IMR-90 (cell line): ENCODE measurements around the gene EEF1AKMT1. TPM values are rescaled to one million over a fixed set of nuclear protein-coding genes. Genes with fewer than 3 reads are reported as not detected.

Source experiments
- ATAC-seq: fragments of 200-7000 bp; cut with Tn5 transposase; 2 replicates; pipeline ENCODE4 v1.9.1; 2020; ENCODE audit warnings: low read depth, mild to moderate bottlenecking, moderate library complexity
- BruUV-seq: library from RNA; stranded (reverse); fragments of 400-500 nt; replicated peaks from 2 replicates; lab custom pipeline; 2021; lab: Mats Ljungman, UMichigan
- CTCF ChIA-PET: fragments of 300-600 bp; formaldehyde crosslinking; extraction: SDS; loops from one replicate; lab custom pipeline; 2021; ENCODE audit warnings: antibody characterized with exemption; lab: Yijun Ruan, JAX
- POLR2A ChIA-PET: fragments of 300-600 bp; sonication (Branson Sonifier 250); formaldehyde crosslinking; loops from one replicate; lab custom pipeline; 2022; ENCODE audit warnings: antibody characterized with exemption; ENCODE audit not compliant: unreplicated experiment; lab: Charles Lee
- DNase-seq: peaks from one replicate; pipeline ENCODE4 v3.0.0; 2013
- H2AFZ ChIP-seq: replicated peaks from 2 replicates; pipeline ENCODE3; 2013; ENCODE audit warnings: low read length, mild to moderate bottlenecking; ENCODE audit not compliant: poor library complexity
- H2AK5ac ChIP-seq: 2 replicates; pipeline ENCODE4 v1.6.1; 2013; ENCODE audit warnings: low read depth, low read length, inconsistent platforms
- H2AK9ac ChIP-seq: replicated peaks from 2 replicates; pipeline ENCODE3; 2013; ENCODE audit warnings: mild to moderate bottlenecking, low read depth, low read length, moderate library complexity; ENCODE audit not compliant: poor library complexity
- H2BK120ac ChIP-seq: 2 replicates; pipeline ENCODE4 v1.6.1; 2013; ENCODE audit warnings: low read depth, low read length, inconsistent platforms
- H2BK15ac ChIP-seq: 3 replicates; pipeline ENCODE4 v1.6.1; 2013; ENCODE audit warnings: low read depth, low read length, inconsistent platforms
- H2BK20ac ChIP-seq: 2 replicates; pipeline ENCODE4 v1.6.1; 2013; ENCODE audit warnings: low read depth, mild to moderate bottlenecking, inconsistent platforms, low read length, moderate library complexity
- H2BK5ac ChIP-seq: 2 replicates; pipeline ENCODE4 v1.6.1; 2013; ENCODE audit warnings: mild to moderate bottlenecking, low read depth, low read length, inconsistent platforms; ENCODE audit not compliant: poor library complexity, severe bottlenecking
- H3K14ac ChIP-seq: replicated peaks from 2 replicates; pipeline ENCODE4 v1.6.1; 2013; ENCODE audit warnings: low read depth, low read length, inconsistent platforms
- H3K18ac ChIP-seq: 2 replicates; pipeline ENCODE4 v1.6.1; 2013; ENCODE audit warnings: low read depth, low read length, control low read depth
- H3K23ac ChIP-seq: 2 replicates; pipeline ENCODE4 v1.6.1; 2013; ENCODE audit warnings: low read depth, low read length, inconsistent platforms
- H3K27ac ChIP-seq: 2 replicates; pipeline ENCODE4 v1.5.1; 2013; ENCODE audit warnings: mild to moderate bottlenecking, control low read depth, low read length; ENCODE audit not compliant: insufficient read depth
- H3K27me3 ChIP-seq: 2 replicates; pipeline ENCODE4 v1.6.1; 2013; ENCODE audit warnings: low read length; ENCODE audit not compliant: control insufficient read depth, insufficient read depth
- H3K36me3 ChIP-seq: 2 replicates; pipeline ENCODE4 v1.6.1; 2013; ENCODE audit warnings: low read length, mixed read lengths; ENCODE audit not compliant: control insufficient read depth, insufficient read depth
- H3K4ac ChIP-seq: 2 replicates; pipeline ENCODE4 v1.6.1; 2013; ENCODE audit warnings: low read depth, low read length, inconsistent platforms
- H3K4me1 ChIP-seq: 2 replicates; pipeline ENCODE4 v1.6.1; 2013; ENCODE audit warnings: low read length, mixed read lengths; ENCODE audit not compliant: control insufficient read depth, insufficient read depth
- H3K4me2 ChIP-seq: 2 replicates; pipeline ENCODE4 v1.6.1; 2013; ENCODE audit warnings: low read depth, mild to moderate bottlenecking, control low read depth, low read length, moderate library complexity
- H3K4me3 ChIP-seq: 2 replicates; pipeline ENCODE4 v1.5.1; 2013; ENCODE audit warnings: low read depth, mild to moderate bottlenecking, control low read depth, low read length, moderate library complexity; ENCODE audit not compliant: insufficient read depth
- H3K56ac ChIP-seq: 2 replicates; pipeline ENCODE4 v1.6.1; 2013; ENCODE audit warnings: low read length, inconsistent platforms; ENCODE audit not compliant: insufficient read depth; ENCODE audit errors: extremely low read depth
- H3K79me1 ChIP-seq, 2 experiments: 2 replicates each; pipeline ENCODE4 v1.6.1; 2013; ENCODE audit warnings: low read length in 2 of 2, inconsistent platforms in 1 of 2, low read depth in 1 of 2
- H3K9ac ChIP-seq: 2 replicates; pipeline ENCODE4 v1.6.1; 2013; ENCODE audit warnings: low read depth, low read length, control low read depth
- H3K9me1 ChIP-seq: 2 replicates; pipeline ENCODE4 v1.6.1; 2013; ENCODE audit warnings: low read length, inconsistent platforms; ENCODE audit not compliant: insufficient read depth
- H3K9me3 ChIP-seq: 2 replicates; pipeline ENCODE4 v1.6.1; 2013; ENCODE audit warnings: low read length; ENCODE audit not compliant: control insufficient read depth, insufficient read depth
- H4K20me1 ChIP-seq: 2 replicates; pipeline ENCODE4 v1.6.1; 2013; ENCODE audit warnings: low read length, inconsistent platforms; ENCODE audit not compliant: insufficient read depth
- H4K5ac ChIP-seq: 2 replicates; pipeline ENCODE4 v1.6.1; 2013; ENCODE audit warnings: mild to moderate bottlenecking, low read depth, low read length, control low read depth
- H4K8ac ChIP-seq, 2 experiments: 2 replicates each; pipeline ENCODE4 v1.6.1; 2013; ENCODE audit warnings: low read depth in 2 of 2, low read length in 2 of 2, control low read depth in 1 of 2, inconsistent platforms in 1 of 2
- H4K91ac ChIP-seq: 2 replicates; pipeline ENCODE4 v1.6.1; 2013; ENCODE audit warnings: low read depth, low read length, inconsistent platforms; ENCODE audit not compliant: insufficient read depth
- CHD1 ChIP-seq: IDR thresholded peaks from 2 replicates; pipeline ENCODE4 v1.6.1; 2012; ENCODE audit warnings: low read depth, low read length, improper control_type of control experiment
- FOS ChIP-seq: fragments of 150-350 bp; IDR thresholded peaks from 2 replicates; pipeline ENCODE4 v1.6.1; 2016; ENCODE audit warnings: low read depth, low read length
- MAZ ChIP-seq: IDR thresholded peaks from 2 replicates; pipeline ENCODE4 v1.6.1; 2012; ENCODE audit warnings: low read depth, mild to moderate bottlenecking, low read length, improper control_type of control experiment, moderate library complexity, borderline replicate concordance
- MXI1 ChIP-seq: IDR thresholded peaks from 2 replicates; pipeline ENCODE4 v1.6.1; 2012; ENCODE audit warnings: low read depth, mild to moderate bottlenecking, low read length, moderate library complexity, borderline replicate concordance
- NFE2L2 ChIP-seq: fragments of 150-350 bp; IDR thresholded peaks from 2 replicates; pipeline ENCODE4 v1.6.1; 2016; ENCODE audit warnings: low read depth, mild to moderate bottlenecking, low read length
- POLR2A ChIP-seq: IDR thresholded peaks from 2 replicates; pipeline ENCODE4 v1.6.1; 2012; ENCODE audit warnings: mild to moderate bottlenecking, low read depth, low read length
- RFX5 ChIP-seq: IDR thresholded peaks from 2 replicates; pipeline ENCODE4 v1.8.0; 2012; ENCODE audit warnings: low read depth, mild to moderate bottlenecking, low read length, moderate library complexity
- SMC3 ChIP-seq: fragments of 150-350 bp; IDR thresholded peaks from 2 replicates; pipeline ENCODE4 v1.6.1; 2016; ENCODE audit warnings: low read depth, mild to moderate bottlenecking, antibody characterized with exemption, low read length, moderate library complexity
- USF2 ChIP-seq: fragments of 150-350 bp; IDR thresholded peaks from 2 replicates; pipeline ENCODE4 v1.6.1; 2017; ENCODE audit warnings: mild to moderate bottlenecking, antibody characterized with exemption, low read length, low read depth
- WGBS, 2 experiments: methylation state at CpG; one replicate each; pipeline versions ENCODE4 v1.1.5 to v1.1.7; 2013; ENCODE audit warnings: missing lambda C conversion rate in 2 of 2; ENCODE audit not compliant: insufficient read length in 1 of 2; ENCODE audit errors: extremely low coverage in 2 of 2; 5-methylcytosine and 5-hydroxymethylcytosine counted together
- dilution Hi-C: fragments of 300-500 bp; cut with HindIII; formaldehyde crosslinking; loops from one replicate; pipeline ENCODE4 v1.14.3; 2018; ENCODE audit warnings: low sequenced_read_pairs; ENCODE audit not compliant: unreplicated experiment
- in situ Hi-C: fragments of 300-500 bp; cut with MboI; formaldehyde crosslinking; loops from 3 replicates; pipeline ENCODE4 v1.14.3; 2019; ENCODE audit warnings: low sequenced_read_pairs, inconsistent platforms, mixed read lengths
- intact Hi-C: fragments of 100-400 bp; cut with micrococcal nuclease; formaldehyde crosslinking; loops from 2 replicates; pipeline ENCODE4 v1.10.0; 2022
- polyA plus RNA-seq, 3 experiments: library from polyadenylated mRNA; depleted of rRNA; stranded (reverse); fragments of >200 nt; gene quantifications; 2 replicates each; pipeline ENCODE4 v1.2.3, GENCODE V29; 2012; ENCODE audit warnings: low replicate concordance in 1 of 3
- total RNA-seq: library from RNA; depleted of rRNA; stranded (reverse); fragments of >200 nt; gene quantifications from 2 replicates; pipeline ENCODE4 v1.2.3, GENCODE V29; 2012
- TF ChIP-seq, protein P1 (sequence below): conservative IDR thresholded peaks from 2 replicates; pipeline ENCODE4 v1.5.1; 2012; ENCODE audit warnings: mild to moderate bottlenecking, low read depth, low read length, improper control_type of control experiment
- TF ChIP-seq, protein P2 (sequence below): fragments of 150-350 bp; IDR thresholded peaks from 2 replicates; pipeline ENCODE4 v1.6.1; 2016; ENCODE audit warnings: low read depth, mild to moderate bottlenecking, low read length, moderate library complexity, borderline replicate concordance

The EEF1AKMT1 gene
- total and polyA plus RNA-seq, 2 of the 4 experiments (the other 2 are of a cell fraction): 10.0 to 10.6 TPM

DNA sequence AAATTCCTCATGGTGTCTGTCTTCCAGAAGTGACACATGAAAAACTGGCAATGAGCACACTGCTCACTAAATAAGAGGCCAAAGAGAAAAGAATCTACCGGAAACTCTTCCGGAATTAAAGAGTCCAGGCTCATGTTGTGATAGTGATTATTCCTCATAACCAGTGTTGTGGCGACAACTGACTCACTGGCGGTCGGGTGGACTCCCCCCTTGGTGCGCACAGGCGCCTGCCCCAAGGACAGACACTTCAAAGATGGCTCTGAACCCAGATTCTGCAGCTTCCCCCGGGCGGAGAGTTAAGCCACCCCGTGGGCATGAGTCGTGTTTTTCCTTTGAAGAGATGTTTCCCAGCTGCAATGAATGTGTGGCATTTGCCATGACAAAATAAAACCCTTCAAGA, 60.0 kb downstream of the EEF1AKMT1 start:
- dilution Hi-C loops: no loop called here
- no peaks in the 10 kb centered on the region for H3K36me3 ChIP-seq
- no peak overlapping the region for H4K5ac ChIP-seq
- CTCF ChIA-PET: interaction anchor here (0.9 to 2.1 kb wide), 5 partner anchors 10 to 212 kb away, joined by 3 to 8 read pairs (median 4); partner anchors contain the start of gene IL17D
- no peaks in the 10 kb centered on the region for H3K79me1 ChIP-seq
- H2BK15ac ChIP-seq: no peak overlapping the region
- no peak overlapping the region for H4K8ac ChIP-seq
- H3K27me3 ChIP-seq: peaks cover 1% of the 10 kb centered on the region; the same call in 1 of the 2 replicates
- no peak overlapping the region for H2AK9ac ChIP-seq
- no peak overlapping the region; the same call in 1 of the 2 replicates for H3K4me2 ChIP-seq
- H2AFZ ChIP-seq: peak overlapping the region; percentile 6
- in situ Hi-C loops: loop anchor here (25.0 kb wide), 1 partner anchor 526 kb away; the partner anchor contains the start of gene GJB2
- peak; percentile 39 for DNase-seq
- no peak overlapping the region for H2BK5ac ChIP-seq
- BruUV-seq: no TSS peak
- no peak overlapping the region for H3K56ac ChIP-seq
- H4K20me1 ChIP-seq: no peaks in the 10 kb centered on the region
- H3K9me1 ChIP-seq: no peaks in the 10 kb centered on the region
- H3K9me3 ChIP-seq: no peaks in the 10 kb centered on the region
- no peak overlapping the region for H3K14ac ChIP-seq
- no peak overlapping the region for H3K18ac ChIP-seq
- H3K4ac ChIP-seq: no peak overlapping the region
- no peak for ATAC-seq
- no peak overlapping the region for H2AK5ac ChIP-seq
- no peak overlapping the region for H3K4me3 ChIP-seq
- no peak for TF ChIP-seq FOS
- TF ChIP-seq SMC3: no peak
- TF ChIP-seq MAZ: no peak
- no peak for TF ChIP-seq RFX5
- no peak for TF ChIP-seq MXI1
- no peak for TF ChIP-seq USF2
- no peak for TF ChIP-seq POLR2A
- TF ChIP-seq, protein P1, sequence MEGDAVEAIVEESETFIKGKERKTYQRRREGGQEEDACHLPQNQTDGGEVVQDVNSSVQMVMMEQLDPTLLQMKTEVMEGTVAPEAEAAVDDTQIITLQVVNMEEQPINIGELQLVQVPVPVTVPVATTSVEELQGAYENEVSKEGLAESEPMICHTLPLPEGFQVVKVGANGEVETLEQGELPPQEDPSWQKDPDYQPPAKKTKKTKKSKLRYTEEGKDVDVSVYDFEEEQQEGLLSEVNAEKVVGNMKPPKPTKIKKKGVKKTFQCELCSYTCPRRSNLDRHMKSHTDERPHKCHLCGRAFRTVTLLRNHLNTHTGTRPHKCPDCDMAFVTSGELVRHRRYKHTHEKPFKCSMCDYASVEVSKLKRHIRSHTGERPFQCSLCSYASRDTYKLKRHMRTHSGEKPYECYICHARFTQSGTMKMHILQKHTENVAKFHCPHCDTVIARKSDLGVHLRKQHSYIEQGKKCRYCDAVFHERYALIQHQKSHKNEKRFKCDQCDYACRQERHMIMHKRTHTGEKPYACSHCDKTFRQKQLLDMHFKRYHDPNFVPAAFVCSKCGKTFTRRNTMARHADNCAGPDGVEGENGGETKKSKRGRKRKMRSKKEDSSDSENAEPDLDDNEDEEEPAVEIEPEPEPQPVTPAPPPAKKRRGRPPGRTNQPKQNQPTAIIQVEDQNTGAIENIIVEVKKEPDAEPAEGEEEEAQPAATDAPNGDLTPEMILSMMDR: no peak
- TF ChIP-seq CHD1: no peak
- TF ChIP-seq, protein P2, sequence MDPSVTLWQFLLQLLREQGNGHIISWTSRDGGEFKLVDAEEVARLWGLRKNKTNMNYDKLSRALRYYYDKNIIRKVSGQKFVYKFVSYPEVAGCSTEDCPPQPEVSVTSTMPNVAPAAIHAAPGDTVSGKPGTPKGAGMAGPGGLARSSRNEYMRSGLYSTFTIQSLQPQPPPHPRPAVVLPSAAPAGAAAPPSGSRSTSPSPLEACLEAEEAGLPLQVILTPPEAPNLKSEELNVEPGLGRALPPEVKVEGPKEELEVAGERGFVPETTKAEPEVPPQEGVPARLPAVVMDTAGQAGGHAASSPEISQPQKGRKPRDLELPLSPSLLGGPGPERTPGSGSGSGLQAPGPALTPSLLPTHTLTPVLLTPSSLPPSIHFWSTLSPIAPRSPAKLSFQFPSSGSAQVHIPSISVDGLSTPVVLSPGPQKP: no peak
- TF ChIP-seq NFE2L2: no peak
- intact Hi-C loops: loop anchor here (2.0 to 5.0 kb wide), 2 partner anchors 211 to 764 kb away; no protein-coding TSS in a partner anchor
- WGBS, 2 experiments: no CpG with 5 or more reads among the region's 11 CpGs
- peaks cover 9% of the 10 kb centered on the region for H3K4me1 ChIP-seq
- H3K9ac ChIP-seq: no peak overlapping the region
- H3K27ac ChIP-seq: no peak overlapping the region
- H2BK120ac ChIP-seq: no peak overlapping the region
- POLR2A ChIA-PET: no interaction called here
- no peak overlapping the region for H4K91ac ChIP-seq
- H2BK20ac ChIP-seq: no peak overlapping the region
- no peak overlapping the region for H3K23ac ChIP-seq
